ENCODE measurements around the gene DR1. TPM values are rescaled to one million over a fixed set of nuclear protein-coding genes. Genes with fewer than 3 reads are reported as not detected.
"Not testable (repeated sequence)": the region's sequence is repeated elsewhere in the genome, so short reads cannot be mapped to it uniquely, and the experiment has no call there.

Gene DR1
- total RNA-seq, 4 donors from 2014 or later, result 21.0 to 31.6 (median 26.2) TPM

- peaks cover 0 to 19% (median 0%) of the 10 kb centered on the region in 4 donors for H3K9me3 ChIP-seq
- H3K27me3 ChIP-seq, result no peaks in the 10 kb centered on the region
- 94 to 96% methylated on average over 5 of the region's 5 CpGs for WGBS, 2 donors
- H3K36me3 ChIP-seq, result peaks cover 0 to 23% (median 0%) of the 10 kb centered on the region in 3 donors
- no peak overlapping the region for H3K4me3 ChIP-seq
- DNase-seq (ENCODE audit: low spot score in 2 of 2), result no peak
- no peak for TF ChIP-seq EP300 (IDR thresholded peaks at IDR 0.05)
- no peak for TF ChIP-seq CTCF (IDR thresholded peaks at IDR 0.05)
- no peak for TF ChIP-seq POLR2A (IDR thresholded peaks at IDR 0.05)
- H3K27ac ChIP-seq, result no peak overlapping the region
- H3K4me1 ChIP-seq, result no peaks in the 10 kb centered on the region
Measured at GRCh38 chr1:93374334-93375106, 28.8 kb downstream of the DR1 start.

- H3K4me1 ChIP-seq, result no peaks in the 10 kb centered on the region
- no peak overlapping the region for H3K4me3 ChIP-seq
- no peak for DNase-seq (ENCODE audit: low spot score in 2 of 2)
- H3K27me3 ChIP-seq, result no peaks in the 10 kb centered on the region
- WGBS, 2 donors, result 93 to 94% methylated on average over 3 of the region's 3 CpGs
- H3K9me3 ChIP-seq, result peaks cover 0 to 27% (median 3%) of the 10 kb centered on the region in 4 donors
- H3K36me3 ChIP-seq, result peaks cover 0 to 17% (median 0%) of the 10 kb centered on the region in 3 donors
- no peak for TF ChIP-seq CTCF (IDR thresholded peaks at IDR 0.05)
- TF ChIP-seq POLR2A (IDR thresholded peaks at IDR 0.05), result no peak
- TF ChIP-seq EP300 (IDR thresholded peaks at IDR 0.05), result no peak
- H3K27ac ChIP-seq, result no peak overlapping the region
Measured at GRCh38 chr1:93384656-93385055, 38.9 kb downstream of the DR1 start.

- not testable (repeated sequence) for H3K27ac ChIP-seq; H3K4me3 ChIP-seq; H3K27me3 ChIP-seq; DNase-seq (ENCODE audit: low spot score in 2 of 2); H3K4me1 ChIP-seq
- Histone ChIP-seq H3K9me3 (peaks cover 0 to 27% (median 3%) of the 10 kb centered on the region in 4 donors), H3K36me3 (peaks cover 0 to 17% (median 0%) of the 10 kb centered on the region in 3 donors)
- 91 to 94% methylated on average over 7 of the region's 7 CpGs for WGBS, 2 donors
Measured at GRCh38 chr1:93386268-93386667, 40.6 kb downstream of the DR1 start.

- Histone ChIP-seq H3K27me3 (no peaks in the 10 kb centered on the region), H3K36me3 (no peaks in the 10 kb centered on the region), H3K9me3 (no peaks in the 10 kb centered on the region), H3K27ac (no peak overlapping the region), H3K4me1 (no peaks in the 10 kb centered on the region), H3K4me3 (no peak overlapping the region)
- no peak for DNase-seq (ENCODE audit: low spot score in 2 of 2)
- WGBS, 2 donors, result 89 to 90% methylated on average over 2 of the region's 2 CpGs
- TF ChIP-seq EP300 (IDR thresholded peaks at IDR 0.05) (no peak), CTCF (IDR thresholded peaks at IDR 0.05) (no peak), POLR2A (IDR thresholded peaks at IDR 0.05) (no peak)
Measured at GRCh38 chr1:93394514-93394913, 48.8 kb downstream of the DR1 start.

- no peaks in the 10 kb centered on the region for H3K4me1 ChIP-seq
- no peak overlapping the region for H3K4me3 ChIP-seq
- no peak for DNase-seq (ENCODE audit: low spot score in 2 of 2)
- WGBS, 2 donors, result 81 to 90% methylated on average over 1 of the region's 1 CpG
- no peaks in the 10 kb centered on the region for H3K36me3 ChIP-seq
- no peaks in the 10 kb centered on the region for H3K27me3 ChIP-seq
- H3K27ac ChIP-seq, result no peak overlapping the region
- TF ChIP-seq CTCF (IDR thresholded peaks at IDR 0.05) (no peak), POLR2A (IDR thresholded peaks at IDR 0.05) (no peak), EP300 (IDR thresholded peaks at IDR 0.05) (no peak)
- no peaks in the 10 kb centered on the region for H3K9me3 ChIP-seq
Measured at GRCh38 chr1:93395195-93395594, 49.5 kb downstream of the DR1 start.
